Mesenchymal stem cell (in vitro differentiated cells and primary cell): Measurements from ENCODE around the gene ALOXE3.

Experiments used
- DNase-seq: peaks from one replicate; pipeline ENCODE4 v3.0.0-alpha.2; 2013
- H2AFZ ChIP-seq: one replicate; pipeline ENCODE4 v1.6.1; 2013; ENCODE audit warnings: low read depth, mild to moderate bottlenecking, control low read depth, inconsistent platforms, low read length, moderate library complexity
- H2AK5ac ChIP-seq: 2 replicates; pipeline ENCODE4 v1.6.1; 2013; ENCODE audit warnings: low read length, moderate library complexity, mild to moderate bottlenecking, inconsistent platforms; ENCODE audit not compliant: severe bottlenecking
- H2BK120ac ChIP-seq: one replicate; pipeline ENCODE4 v1.6.1; 2013; ENCODE audit warnings: low read depth, mild to moderate bottlenecking, inconsistent platforms, low read length, moderate library complexity
- H2BK12ac ChIP-seq, 2 experiments: one replicate each; pipeline ENCODE4 v1.6.1; 2013; ENCODE audit warnings: inconsistent platforms in 2 of 2, low read length in 2 of 2, mild to moderate bottlenecking in 2 of 2, moderate library complexity in 2 of 2, control low read depth in 1 of 2
- H2BK15ac ChIP-seq: one replicate; pipeline ENCODE4 v1.6.1; 2013; ENCODE audit warnings: mild to moderate bottlenecking, low read depth, inconsistent platforms; ENCODE audit not compliant: poor library complexity, severe bottlenecking
- H2BK5ac ChIP-seq: 2 replicates; pipeline ENCODE4 v1.6.1; 2013; ENCODE audit warnings: low read depth, mild to moderate bottlenecking, low read length, control low read depth, inconsistent platforms; ENCODE audit not compliant: poor library complexity, severe bottlenecking
- H3K14ac ChIP-seq, 2 experiments: one replicate each; pipeline ENCODE4 v1.6.1; 2013; ENCODE audit warnings: inconsistent platforms in 2 of 2, low read length in 2 of 2, control low read depth in 1 of 2, mild to moderate bottlenecking in 1 of 2, moderate library complexity in 1 of 2
- H3K18ac ChIP-seq, 2 experiments: one replicate each; pipeline ENCODE4 v1.6.1; 2013; ENCODE audit warnings: inconsistent platforms in 2 of 2, low read length in 2 of 2, control low read depth in 1 of 2, low read depth in 1 of 2, mild to moderate bottlenecking in 1 of 2
- H3K23ac ChIP-seq, 2 experiments: one replicate each; pipeline ENCODE4 v1.6.1; 2013; ENCODE audit warnings: inconsistent platforms in 2 of 2, low read length in 2 of 2, mild to moderate bottlenecking in 2 of 2, moderate library complexity in 2 of 2, control low read depth in 1 of 2
- H3K27ac ChIP-seq: 2 replicates; pipeline ENCODE4 v1.5.1; 2013; ENCODE audit warnings: mild to moderate bottlenecking, moderate library complexity, low read length, control low read depth, inconsistent platforms; ENCODE audit not compliant: poor library complexity, severe bottlenecking
- H3K27me3 ChIP-seq, 2 experiments: 2 replicates each; pipeline versions ENCODE4 v1.6.1 to v1.7.0; 2013; ENCODE audit warnings: low read length in 2 of 2, mild to moderate bottlenecking in 2 of 2, moderate library complexity in 2 of 2, control low read depth in 1 of 2, inconsistent platforms in 1 of 2; ENCODE audit not compliant: control insufficient read depth in 1 of 2, insufficient read depth in 1 of 2
- H3K36me3 ChIP-seq, 2 experiments: 2 replicates each; pipeline versions ENCODE4 v1.6.1 to v1.7.0; 2013; ENCODE audit warnings: low read length in 2 of 2, control low read depth in 1 of 2, inconsistent platforms in 1 of 2, low read depth in 1 of 2, mild to moderate bottlenecking in 1 of 2; ENCODE audit not compliant: insufficient read depth in 2 of 2, control insufficient read depth in 1 of 2
- H3K4ac ChIP-seq, 2 experiments: one replicate each; pipeline ENCODE4 v1.6.1; 2013; ENCODE audit warnings: inconsistent platforms in 2 of 2, low read length in 2 of 2, mild to moderate bottlenecking in 2 of 2, moderate library complexity in 2 of 2, control low read depth in 1 of 2, low read depth in 1 of 2
- H3K4me1 ChIP-seq: 2 replicates; pipeline ENCODE4 v1.6.1; 2013; ENCODE audit warnings: low read depth, low read length, control low read depth; ENCODE audit not compliant: control insufficient read depth, insufficient read depth
- H3K4me2 ChIP-seq: 2 replicates; pipeline ENCODE4 v1.6.1; 2013; ENCODE audit warnings: low read length, mild to moderate bottlenecking, inconsistent platforms; ENCODE audit not compliant: poor library complexity, severe bottlenecking
- H3K4me3 ChIP-seq, 2 experiments: 2 replicates each; pipeline versions ENCODE4 v1.5.1 to v1.7.0; 2013; ENCODE audit warnings: low read length in 2 of 2, mild to moderate bottlenecking in 2 of 2, control low read depth in 1 of 2, low read depth in 1 of 2; ENCODE audit not compliant: insufficient read depth in 1 of 2
- H3K79me1 ChIP-seq: replicated peaks from 2 replicates; pipeline ENCODE4 v1.6.1; 2013; ENCODE audit warnings: mild to moderate bottlenecking, control low read depth, low read length, inconsistent platforms; ENCODE audit not compliant: poor library complexity, severe bottlenecking
- H3K9ac ChIP-seq: 2 replicates; pipeline ENCODE4 v1.7.0; 2013; ENCODE audit warnings: mild to moderate bottlenecking, low read length, moderate library complexity
- H3K9me3 ChIP-seq: 2 replicates; pipeline ENCODE4 v1.7.0; 2013; ENCODE audit warnings: mild to moderate bottlenecking, low read length; ENCODE audit not compliant: control insufficient read depth
- H4K8ac ChIP-seq: one replicate; pipeline ENCODE4 v1.6.1; 2013; ENCODE audit warnings: inconsistent platforms, mild to moderate bottlenecking, low read length, moderate library complexity
- H4K91ac ChIP-seq: one replicate; pipeline ENCODE4 v1.6.1; 2013; ENCODE audit warnings: mild to moderate bottlenecking, low read length, inconsistent platforms
- WGBS: methylation state at CpG from one replicate; pipeline ENCODE4 v1.1.7; 2013; ENCODE audit warnings: mixed read lengths; 5-methylcytosine and 5-hydroxymethylcytosine counted together

Gene ALOXE3

DNA sequence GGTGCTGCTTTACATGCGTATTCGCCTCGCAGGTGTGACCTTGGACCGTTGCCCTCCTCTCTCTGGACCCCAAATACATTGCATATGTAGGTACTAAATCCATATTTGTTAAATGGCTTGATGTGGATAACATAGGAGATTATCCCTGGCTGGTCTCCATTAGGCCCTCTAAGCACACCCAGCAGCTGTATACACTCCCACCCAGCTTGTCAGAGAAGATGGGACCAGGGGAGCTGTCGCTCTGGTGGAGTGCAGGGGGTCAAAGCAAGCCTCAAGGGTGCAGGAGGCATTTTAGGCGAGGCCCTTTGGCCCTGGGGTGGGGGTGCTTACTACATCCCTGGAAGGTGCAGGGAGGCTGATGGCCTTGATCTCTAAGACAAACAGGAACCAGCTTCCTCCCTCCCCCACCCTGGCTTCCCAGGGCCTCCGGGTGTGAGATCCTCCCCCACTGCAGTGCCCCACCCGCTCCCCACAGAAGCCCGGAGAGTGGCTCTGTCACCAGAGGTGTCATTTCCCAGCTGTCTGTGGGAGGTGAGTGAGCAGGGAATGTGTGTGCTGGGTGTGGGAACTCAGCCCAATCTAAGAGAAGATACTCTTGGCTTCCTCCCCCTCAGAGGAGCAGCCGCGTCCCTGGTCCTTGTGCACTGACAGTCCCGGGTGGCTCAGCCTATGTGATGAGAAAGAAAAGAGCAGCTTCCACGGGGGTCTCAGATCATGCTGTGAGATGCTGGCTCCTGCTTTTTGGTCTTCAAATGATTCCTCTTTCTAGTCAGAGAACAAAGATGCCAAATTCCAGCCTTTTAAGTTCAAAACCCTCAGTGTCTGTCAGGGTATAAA is 45.9 kb upstream of the ALOXE3 start:
- Histone ChIP-seq H3K4me2 (peak overlapping the region; percentile 45), H3K9me3 (no peaks in the 10 kb centered on the region), H3K27me3 (no peaks in the 10 kb centered on the region), H3K4ac (peak overlapping the region; percentile 38 to 57), H2BK120ac (peak overlapping the region; percentile 39), H2BK15ac (peak overlapping the region; percentile 21), H2BK5ac (no peak overlapping the region), H2AK5ac (peak overlapping the region; percentile 50), H3K18ac (peak overlapping the region; percentile 72 to 80), H4K8ac (peak overlapping the region; percentile 41), H3K27ac (peak overlapping the region; percentile 52), H3K9ac (peak overlapping the region; percentile 87), H2BK12ac (peak overlapping the region; percentile 59 to 94), H4K91ac (peak overlapping the region; percentile 30), H3K79me1 (peaks cover 13% of the 10 kb centered on the region), H3K4me1 (peaks cover 31% of the 10 kb centered on the region), H3K14ac (peak overlapping the region in 1 of 2 experiments; percentile 92), H2AFZ (peak overlapping the region; percentile 77), H3K4me3 (no peak overlapping the region), H3K23ac (no peak overlapping the region), H3K36me3 (peaks cover 17 to 20% of the 10 kb centered on the region in 2 experiments)
- DNase-seq = peak; percentile 66
- 34% methylated on average over 7 of the region's 13 CpGs for WGBS

DNA sequence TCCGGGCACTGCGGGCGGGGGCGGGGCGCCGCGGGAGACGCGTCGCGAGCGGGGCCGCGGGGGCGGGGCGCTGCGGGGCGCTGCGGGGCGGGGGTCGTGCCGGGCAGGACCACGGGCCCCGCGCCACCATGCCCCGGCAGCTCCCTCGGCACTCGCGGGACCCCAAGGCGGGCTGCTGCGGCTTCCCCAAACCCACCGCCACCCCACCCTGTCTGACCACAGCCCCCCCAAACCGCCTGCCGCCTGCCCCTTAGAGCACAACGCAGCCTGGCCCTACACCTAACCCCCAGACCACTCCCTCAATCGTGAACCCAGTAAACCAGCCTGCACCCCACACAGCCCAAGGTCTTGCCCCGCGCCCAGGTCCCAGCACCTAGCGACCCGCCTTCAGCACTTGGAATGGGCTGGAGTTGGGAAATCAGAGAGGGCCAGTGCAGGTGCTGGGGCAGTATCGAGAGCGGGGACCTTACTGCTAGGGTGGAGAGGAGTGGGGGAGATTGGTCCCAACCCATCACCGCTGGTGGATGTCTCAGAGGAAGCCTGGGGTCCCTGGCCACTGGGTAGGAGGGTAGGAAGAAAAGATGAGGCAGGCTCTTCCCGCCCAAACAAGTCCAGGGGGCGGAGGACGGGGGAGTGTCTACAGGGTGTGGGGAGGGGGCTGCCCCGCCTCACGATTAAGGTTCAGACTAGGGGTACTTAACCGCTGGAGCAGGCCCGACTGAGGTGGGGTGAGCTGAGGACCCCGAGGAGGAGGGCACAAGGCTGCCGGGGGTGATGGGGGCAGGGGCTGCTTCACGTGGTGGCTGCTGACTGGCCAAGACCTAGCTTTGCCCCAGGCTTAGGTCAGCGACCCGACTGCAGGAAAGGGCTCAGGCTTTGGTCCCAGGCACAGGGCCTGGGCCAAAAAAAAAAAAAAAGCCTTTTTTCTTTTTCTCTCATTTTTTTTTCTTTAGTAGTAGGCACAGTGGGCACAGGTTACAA is 45.0 kb upstream of the ALOXE3 start:
- Histone ChIP-seq H3K14ac (peak overlapping the region in 1 of 2 experiments; percentile 96), H3K4ac (peak overlapping the region; percentile 73 to 79), H3K79me1 (peaks cover 16% of the 10 kb centered on the region), H2AFZ (peak overlapping the region; percentile 55), H3K4me2 (peak overlapping the region; percentile 60), H2AK5ac (peak overlapping the region; percentile 44), H4K8ac (peak overlapping the region; percentile 97), H2BK15ac (peak overlapping the region; percentile 89), H3K36me3 (peaks cover 20 to 22% of the 10 kb centered on the region in 2 experiments), H2BK120ac (peak overlapping the region; percentile 93), H3K9me3 (no peaks in the 10 kb centered on the region), H3K4me3 (peak overlapping the region; percentile 72 to 95), H2BK5ac (peak overlapping the region; percentile 20), H2BK12ac (peak overlapping the region; percentile 72 to 95), H3K4me1 (peaks cover 31% of the 10 kb centered on the region), H3K18ac (peak overlapping the region; percentile 90 to 97), H3K9ac (peak overlapping the region; percentile 87), H3K27me3 (no peaks in the 10 kb centered on the region), H3K27ac (peak overlapping the region; percentile 52), H4K91ac (peak overlapping the region; percentile 96), H3K23ac (peak overlapping the region in 1 of 2 experiments; percentile 5)
- DNase-seq = peak; percentile 15
- 9% methylated on average over 28 of the region's 55 CpGs for WGBS

DNA sequence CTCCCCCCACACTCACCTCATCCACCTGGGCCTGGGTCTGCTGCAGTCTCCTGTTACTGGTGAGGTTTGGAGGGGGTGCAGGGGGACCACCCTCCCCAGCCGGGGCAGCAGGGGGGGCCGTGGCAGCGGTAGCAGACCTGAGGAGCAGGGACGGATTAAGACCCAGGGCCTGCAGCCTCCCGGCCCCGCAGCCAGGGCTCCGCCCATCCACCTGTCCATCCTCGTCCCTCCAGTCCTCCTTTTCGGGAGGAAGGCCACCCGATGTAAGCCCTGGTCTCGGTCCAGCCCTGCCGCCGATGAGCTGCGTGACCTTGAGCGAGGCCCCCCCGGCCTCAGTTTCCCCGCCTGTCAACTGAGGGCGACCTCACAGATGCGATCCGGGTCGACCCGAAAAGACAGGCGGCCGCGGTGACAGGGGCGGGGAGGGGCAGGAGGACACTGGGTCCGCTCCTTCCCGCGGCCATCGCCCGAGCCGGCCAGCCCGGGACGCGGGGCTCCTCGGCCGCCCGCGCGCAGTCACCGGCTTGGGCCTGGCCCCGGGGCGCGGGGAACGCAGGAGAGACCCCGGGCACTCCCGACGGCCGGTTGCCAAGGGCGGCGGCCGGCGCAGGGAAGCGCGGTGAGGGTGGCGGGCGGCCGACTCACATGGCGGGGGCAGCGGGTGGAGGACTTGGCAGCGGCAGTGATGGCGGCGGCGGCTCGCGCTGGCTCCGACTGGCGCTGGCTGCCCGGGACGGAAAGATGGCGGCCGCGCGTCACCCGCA is 44.1 kb upstream of the ALOXE3 start, which contains the start of gene VAMP2:
VAMP2 (minus strand) TSS at position 716 of the 764 bp plus-strand sequence; CDS start at position 647, 69 bp downstream.
- Histone ChIP-seq H3K23ac (peak within 1 kb of the TSS; percentile 56 to 94), H2BK120ac (peak within 1 kb of the TSS; percentile 98)

More for the DNA sequence above, 44.1 kb upstream of the ALOXE3 start, which contains the start of gene VAMP2:
- Histone ChIP-seq H2BK15ac (peak within 1 kb of the TSS; percentile 89), H3K18ac (peak within 1 kb of the TSS; percentile 96 to 97), H3K4me2 (peak within 1 kb of the TSS; percentile 63), H3K4me3 (peak within 1 kb of the TSS; percentile 80 to 95), H2AK5ac (peak within 1 kb of the TSS; percentile 44), H3K27ac (peak within 1 kb of the TSS; percentile 52), H3K36me3 (peaks cover 20 to 24% of the 10 kb centered on the region in 2 experiments), H3K9ac (peak within 1 kb of the TSS; percentile 99), H2AFZ (peak within 1 kb of the TSS; percentile 55), H3K4me1 (peaks cover 31% of the 10 kb centered on the region), H2BK5ac (peak within 1 kb of the TSS; percentile 40), H4K91ac (peak within 1 kb of the TSS; percentile 96), H3K9me3 (no peaks in the 10 kb centered on the region), H3K14ac (peak within 1 kb of the TSS in 1 of 2 experiments; percentile 99), H3K4ac (peak within 1 kb of the TSS; percentile 86 to 87), H4K8ac (peak within 1 kb of the TSS; percentile 97), H3K27me3 (no peaks in the 10 kb centered on the region), H3K79me1 (peaks cover 16% of the 10 kb centered on the region), H2BK12ac (peak within 1 kb of the TSS; percentile 72 to 95)
- under 1% methylated on average over 44 of the region's 75 CpGs for WGBS
- peak; percentile 66 for DNase-seq
